Measurements from ENCODE around the gene ATP6AP2.
"Not testable (repeated sequence)": the region's sequence is repeated elsewhere in the genome, so short reads cannot be mapped to it uniquely, and the experiment has no call there.

The ATP6AP2 gene

GRCh38 chrX:40589616-40590321 is 9.0 kb downstream of the ATP6AP2 start:
- WGBS, 2 experiments = 95% methylated on average over 6 of the region's 6 CpGs
- not testable (repeated sequence) for H3K36me3 ChIP-seq (ENCODE audit: control insufficient read depth, insufficient read depth, low read length); H3K27me3 ChIP-seq (ENCODE audit: control insufficient read depth, insufficient read depth, low read length, poor library complexity, severe bottlenecking); H3K27ac ChIP-seq (ENCODE audit: insufficient read depth, low read depth, low read length, poor library complexity, severe bottlenecking); H3K4me1 ChIP-seq (ENCODE audit: control insufficient read depth, insufficient read depth, low read length); H3K9me3 ChIP-seq (ENCODE audit: control insufficient read depth, low read length); H3K4me3 ChIP-seq (ENCODE audit: insufficient read depth, low read depth, low read length)

GRCh38 chrX:40603446-40603845 is 22.7 kb downstream of the ATP6AP2 start:
- Histone ChIP-seq H3K36me3 (ENCODE audit: control insufficient read depth, insufficient read depth, low read length) (no peaks in the 10 kb centered on the region), H3K27ac (ENCODE audit: insufficient read depth, low read depth, low read length, poor library complexity, severe bottlenecking) (no peak overlapping the region), H3K4me3 (ENCODE audit: insufficient read depth, low read depth, low read length) (no peak overlapping the region), H3K4me1 (ENCODE audit: control insufficient read depth, insufficient read depth, low read length) (no peaks in the 10 kb centered on the region), H3K9me3 (ENCODE audit: control insufficient read depth, low read length) (no peaks in the 10 kb centered on the region), H3K27me3 (ENCODE audit: control insufficient read depth, insufficient read depth, low read length, poor library complexity, severe bottlenecking) (no peaks in the 10 kb centered on the region)
- WGBS, 2 experiments = 93 to 96% methylated on average over 6 of the region's 6 CpGs

GRCh38 chrX:40607381-40607780 is 26.6 kb downstream of the ATP6AP2 start:
- Histone ChIP-seq H3K9me3 (ENCODE audit: control insufficient read depth, low read length) (no peaks in the 10 kb centered on the region), H3K4me3 (ENCODE audit: insufficient read depth, low read depth, low read length) (no peak overlapping the region), H3K27me3 (ENCODE audit: control insufficient read depth, insufficient read depth, low read length, poor library complexity, severe bottlenecking) (no peaks in the 10 kb centered on the region), H3K27ac (ENCODE audit: insufficient read depth, low read depth, low read length, poor library complexity, severe bottlenecking) (no peak overlapping the region), H3K4me1 (ENCODE audit: control insufficient read depth, insufficient read depth, low read length) (no peaks in the 10 kb centered on the region), H3K36me3 (ENCODE audit: control insufficient read depth, insufficient read depth, low read length) (no peaks in the 10 kb centered on the region)
- no CpG with 5 or more reads among the region's 3 CpGs for WGBS, 2 experiments

- Histone ChIP-seq H3K36me3 (ENCODE audit: control insufficient read depth, insufficient read depth, low read length) (no peaks in the 10 kb centered on the region), H3K27me3 (ENCODE audit: control insufficient read depth, insufficient read depth, low read length, poor library complexity, severe bottlenecking) (no peaks in the 10 kb centered on the region), H3K27ac (ENCODE audit: insufficient read depth, low read depth, low read length, poor library complexity, severe bottlenecking) (no peak overlapping the region), H3K4me1 (ENCODE audit: control insufficient read depth, insufficient read depth, low read length) (no peaks in the 10 kb centered on the region), H3K9me3 (ENCODE audit: control insufficient read depth, low read length) (no peaks in the 10 kb centered on the region), H3K4me3 (ENCODE audit: insufficient read depth, low read depth, low read length) (no peak overlapping the region)
- WGBS, 2 experiments = 97% methylated on average over 4 of the region's 4 CpGs
Observed at GRCh38 chrX:40612511-40612910, 31.7 kb downstream of the ATP6AP2 start.

GRCh38 chrX:40615976-40616375 is 35.2 kb downstream of the ATP6AP2 start:
- Histone ChIP-seq H3K9me3 (ENCODE audit: control insufficient read depth, low read length) (no peaks in the 10 kb centered on the region), H3K4me1 (ENCODE audit: control insufficient read depth, insufficient read depth, low read length) (no peaks in the 10 kb centered on the region), H3K27ac (ENCODE audit: insufficient read depth, low read depth, low read length, poor library complexity, severe bottlenecking) (no peak overlapping the region), H3K4me3 (ENCODE audit: insufficient read depth, low read depth, low read length) (no peak overlapping the region), H3K36me3 (ENCODE audit: control insufficient read depth, insufficient read depth, low read length) (no peaks in the 10 kb centered on the region), H3K27me3 (ENCODE audit: control insufficient read depth, insufficient read depth, low read length, poor library complexity, severe bottlenecking) (no peaks in the 10 kb centered on the region)
- WGBS, 2 experiments = 14 to 57% methylated on average over 1 to 5 of the region's 9 CpGs

GRCh38 chrX:40617566-40617965 is 36.8 kb downstream of the ATP6AP2 start:
- no peaks in the 10 kb centered on the region for H3K36me3 ChIP-seq (ENCODE audit: control insufficient read depth, insufficient read depth, low read length)
- no peaks in the 10 kb centered on the region for H3K27me3 ChIP-seq (ENCODE audit: control insufficient read depth, insufficient read depth, low read length, poor library complexity, severe bottlenecking)
- H3K9me3 ChIP-seq (ENCODE audit: control insufficient read depth, low read length) = no peaks in the 10 kb centered on the region
- H3K27ac ChIP-seq (ENCODE audit: insufficient read depth, low read depth, low read length, poor library complexity, severe bottlenecking) = no peak overlapping the region
- no peak overlapping the region for H3K4me3 ChIP-seq (ENCODE audit: insufficient read depth, low read depth, low read length)
- 90 to 98% methylated on average over 5 to 6 of the region's 7 CpGs for WGBS, 2 experiments
- no peaks in the 10 kb centered on the region for H3K4me1 ChIP-seq (ENCODE audit: control insufficient read depth, insufficient read depth, low read length)

GRCh38 chrX:40622479-40623138 is 41.8 kb downstream of the ATP6AP2 start:
- 90 to 91% methylated on average over 18 of the region's 18 CpGs for WGBS, 2 experiments

GRCh38 chrX:40623139-40623536 is 42.4 kb downstream of the ATP6AP2 start, which contains the start of gene MPC1L:
TSS of gene MPC1L (plus strand) at chrX:40623428. CDS start at chrX:40623566, 138 bp downstream.
- no peaks in the 10 kb centered on the region for H3K4me1 ChIP-seq (ENCODE audit: control insufficient read depth, insufficient read depth, low read length)
- 96% methylated on average over 38 of the region's 38 CpGs for WGBS, 2 experiments
- no peak within 1 kb of the TSS for H3K4me3 ChIP-seq (ENCODE audit: insufficient read depth, low read depth, low read length)
- no peak within 1 kb of the TSS for H3K27ac ChIP-seq (ENCODE audit: insufficient read depth, low read depth, low read length, poor library complexity, severe bottlenecking)
- no peaks in the 10 kb centered on the region for H3K9me3 ChIP-seq (ENCODE audit: control insufficient read depth, low read length)
- H3K36me3 ChIP-seq (ENCODE audit: control insufficient read depth, insufficient read depth, low read length) = no peaks in the 10 kb centered on the region
- no peaks in the 10 kb centered on the region for H3K27me3 ChIP-seq (ENCODE audit: control insufficient read depth, insufficient read depth, low read length, poor library complexity, severe bottlenecking)

More at GRCh38 chrX:40622479-40623138, 41.8 kb downstream of the ATP6AP2 start:
- no peaks in the 10 kb centered on the region for H3K36me3 ChIP-seq (ENCODE audit: control insufficient read depth, insufficient read depth, low read length)
- no peaks in the 10 kb centered on the region for H3K9me3 ChIP-seq (ENCODE audit: control insufficient read depth, low read length)
- H3K4me1 ChIP-seq (ENCODE audit: control insufficient read depth, insufficient read depth, low read length) = no peaks in the 10 kb centered on the region
- no peaks in the 10 kb centered on the region for H3K27me3 ChIP-seq (ENCODE audit: control insufficient read depth, insufficient read depth, low read length, poor library complexity, severe bottlenecking)
- no peak overlapping the region for H3K27ac ChIP-seq (ENCODE audit: insufficient read depth, low read depth, low read length, poor library complexity, severe bottlenecking)
- no peak overlapping the region for H3K4me3 ChIP-seq (ENCODE audit: insufficient read depth, low read depth, low read length)

- 92 to 96% methylated on average over 32 of the region's 32 CpGs for WGBS, 2 experiments
- H3K27me3 ChIP-seq (ENCODE audit: control insufficient read depth, insufficient read depth, low read length, poor library complexity, severe bottlenecking) = no peaks in the 10 kb centered on the region
- H3K36me3 ChIP-seq (ENCODE audit: control insufficient read depth, insufficient read depth, low read length) = peaks cover under 1% of the 10 kb centered on the region
- no peaks in the 10 kb centered on the region for H3K4me1 ChIP-seq (ENCODE audit: control insufficient read depth, insufficient read depth, low read length)
- H3K4me3 ChIP-seq (ENCODE audit: insufficient read depth, low read depth, low read length) = no peak overlapping the region
- H3K27ac ChIP-seq (ENCODE audit: insufficient read depth, low read depth, low read length, poor library complexity, severe bottlenecking) = no peak overlapping the region
- H3K9me3 ChIP-seq (ENCODE audit: control insufficient read depth, low read length) = no peaks in the 10 kb centered on the region
Observed at GRCh38 chrX:40623665-40624064, 42.9 kb downstream of the ATP6AP2 start.

GRCh38 chrX:40625294-40625693 is 44.5 kb downstream of the ATP6AP2 start:
- Histone ChIP-seq H3K4me1 (ENCODE audit: control insufficient read depth, insufficient read depth, low read length) (no peaks in the 10 kb centered on the region), H3K4me3 (ENCODE audit: insufficient read depth, low read depth, low read length) (no peak overlapping the region)
- 94 to 98% methylated on average over 4 of the region's 4 CpGs for WGBS, 2 experiments

More at GRCh38 chrX:40625294-40625693, 44.5 kb downstream of the ATP6AP2 start:
- no peaks in the 10 kb centered on the region for H3K27me3 ChIP-seq (ENCODE audit: control insufficient read depth, insufficient read depth, low read length, poor library complexity, severe bottlenecking)
- H3K36me3 ChIP-seq (ENCODE audit: control insufficient read depth, insufficient read depth, low read length) = peaks cover 9% of the 10 kb centered on the region
- H3K27ac ChIP-seq (ENCODE audit: insufficient read depth, low read depth, low read length, poor library complexity, severe bottlenecking) = no peak overlapping the region
- no peaks in the 10 kb centered on the region for H3K9me3 ChIP-seq (ENCODE audit: control insufficient read depth, low read length)

Data from ectodermal cell (in vitro differentiated cells).